Astrocyte (in vitro differentiated cells and primary cell): Measurements from ENCODE around the gene DIP2C. TPM values are rescaled to one million over a fixed set of nuclear protein-coding genes. Genes with fewer than 3 reads are reported as not detected.

ENCODE experiments used
- DNase-seq: peaks from one replicate; pipeline ENCODE4 v3.0.0-alpha.2; 2010; ENCODE audit warnings: low read depth
- FAIRE-seq: peaks from 2 replicates; lab custom pipeline; 2011; peaks lifted over from hg19 to GRCh38; lab: Jason Lieb, UNC
- H2AFZ ChIP-seq: 2 replicates; pipeline ENCODE4 v1.6.0; 2012; ENCODE audit warnings: low read depth, low read length, inconsistent platforms
- H3K27ac ChIP-seq: 2 replicates; pipeline ENCODE4 v1.5.1; 2011; ENCODE audit warnings: low read depth, low read length, inconsistent platforms
- H3K27me3 ChIP-seq: 2 replicates; pipeline ENCODE4 v1.6.0; 2011; ENCODE audit warnings: low read length, inconsistent platforms; ENCODE audit not compliant: insufficient read depth
- H3K36me3 ChIP-seq: 2 replicates; pipeline ENCODE4 v1.5.1; 2011; ENCODE audit warnings: low read length, inconsistent platforms; ENCODE audit not compliant: insufficient read depth
- H3K4me1 ChIP-seq: 2 replicates; pipeline ENCODE4 v1.5.1; 2011; ENCODE audit warnings: low read length, inconsistent platforms; ENCODE audit not compliant: insufficient read depth
- H3K4me2 ChIP-seq: 2 replicates; pipeline ENCODE4 v1.6.0; 2012; ENCODE audit warnings: low read length, inconsistent platforms
- H3K4me3 ChIP-seq: 2 replicates; pipeline ENCODE4 v1.5.1; 2011; ENCODE audit warnings: low read depth, mild to moderate bottlenecking, low read length, inconsistent platforms; ENCODE audit not compliant: insufficient read depth
- H3K79me2 ChIP-seq: 2 replicates; pipeline ENCODE4 v1.6.0; 2012; ENCODE audit warnings: mild to moderate bottlenecking, low read length, inconsistent platforms; ENCODE audit not compliant: insufficient read depth
- H3K9ac ChIP-seq: 2 replicates; pipeline ENCODE4 v1.6.0; 2012; ENCODE audit warnings: mild to moderate bottlenecking, low read length, inconsistent platforms
- H3K9me3 ChIP-seq: 2 replicates; pipeline ENCODE4 v1.5.1; 2012; ENCODE audit warnings: low read depth, mild to moderate bottlenecking, low read length, inconsistent platforms; ENCODE audit not compliant: insufficient read depth
- H4K20me1 ChIP-seq: 2 replicates; pipeline ENCODE4 v1.6.0; 2012; ENCODE audit warnings: low read length, inconsistent platforms; ENCODE audit not compliant: insufficient read depth
- H3K27ac Mint-ChIP-seq: one replicate; pipeline ENCODE4 v1.8.0; 2021; ENCODE audit warnings: mild to moderate bottlenecking, mixed read lengths; ENCODE audit not compliant: unreplicated experiment
- H3K27me3 Mint-ChIP-seq: one replicate; pipeline ENCODE4 v1.8.0; 2021; ENCODE audit warnings: low read depth, mixed read lengths; ENCODE audit not compliant: unreplicated experiment
- H3K36me3 Mint-ChIP-seq: one replicate; pipeline ENCODE4 v1.8.0; 2021; ENCODE audit warnings: low read depth, mixed read lengths; ENCODE audit not compliant: unreplicated experiment
- H3K4me1 Mint-ChIP-seq: one replicate; pipeline ENCODE4 v1.8.0; 2021; ENCODE audit warnings: low read depth, mixed read lengths; ENCODE audit not compliant: unreplicated experiment
- H3K4me3 Mint-ChIP-seq: one replicate; pipeline ENCODE4 v1.8.0; 2021; ENCODE audit warnings: mild to moderate bottlenecking, moderate library complexity, mixed read lengths; ENCODE audit not compliant: unreplicated experiment
- H3K9me3 Mint-ChIP-seq: one replicate; pipeline ENCODE4 v1.8.0; 2021; ENCODE audit warnings: mild to moderate bottlenecking, mixed read lengths; ENCODE audit not compliant: unreplicated experiment
- EZH2 ChIP-seq: IDR thresholded peaks from 2 replicates; pipeline ENCODE4 v1.6.1; 2012; ENCODE audit warnings: mild to moderate bottlenecking, low read length, inconsistent platforms; ENCODE audit not compliant: insufficient read depth
- total RNA-seq: library from RNA; stranded (reverse); gene quantifications from 2 replicates; pipeline ENCODE4 v1.2.1, GENCODE V29; 2021
- TF ChIP-seq, protein P1 (sequence below): IDR thresholded peaks from 2 replicates; pipeline ENCODE4 v1.5.1; 2011; ENCODE audit warnings: low read depth, mild to moderate bottlenecking, inconsistent platforms, low read length, moderate library complexity; ENCODE audit not compliant: insufficient read depth

The DIP2C gene
- total RNA-seq, 1 donor from 2014 or later: 27.3 TPM

DNA sequence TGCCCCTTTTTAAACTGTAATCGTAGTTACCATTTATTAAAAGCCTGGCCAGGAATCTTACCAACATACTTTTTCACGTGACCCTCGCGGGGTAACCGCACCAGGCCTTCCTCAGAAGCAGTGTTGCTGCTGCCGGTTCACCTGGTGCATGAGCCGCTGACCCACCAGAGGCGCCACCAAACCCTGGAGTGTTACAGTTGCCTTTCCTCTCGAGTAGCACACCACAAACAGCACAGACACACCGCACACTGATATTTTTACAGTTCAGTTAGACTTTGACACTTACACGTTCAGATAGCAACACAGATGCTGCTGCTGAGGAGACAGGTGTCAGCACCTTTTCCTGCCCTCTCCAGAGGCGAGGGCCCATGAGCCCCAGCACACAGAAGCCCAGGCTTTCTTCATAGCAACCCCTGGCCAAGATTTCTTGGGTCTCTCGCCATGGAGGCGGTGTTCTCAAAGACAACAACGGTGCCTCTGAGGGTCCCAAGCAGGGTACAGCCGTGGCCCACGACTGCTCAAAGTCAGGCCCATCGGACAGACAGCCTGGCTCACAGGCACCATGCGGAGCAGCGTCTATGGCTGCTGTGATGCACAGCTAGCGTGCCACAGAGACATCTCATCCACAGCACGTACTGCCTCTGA is 123.1 kb downstream of the DIP2C start:
- H3K27me3 ChIP-seq: no peaks in the 10 kb centered on the region
- H3K27ac ChIP-seq: no peak overlapping the region
- H3K36me3 ChIP-seq: no peaks in the 10 kb centered on the region
- no peak for TF ChIP-seq EZH2
- TF ChIP-seq, protein P1, sequence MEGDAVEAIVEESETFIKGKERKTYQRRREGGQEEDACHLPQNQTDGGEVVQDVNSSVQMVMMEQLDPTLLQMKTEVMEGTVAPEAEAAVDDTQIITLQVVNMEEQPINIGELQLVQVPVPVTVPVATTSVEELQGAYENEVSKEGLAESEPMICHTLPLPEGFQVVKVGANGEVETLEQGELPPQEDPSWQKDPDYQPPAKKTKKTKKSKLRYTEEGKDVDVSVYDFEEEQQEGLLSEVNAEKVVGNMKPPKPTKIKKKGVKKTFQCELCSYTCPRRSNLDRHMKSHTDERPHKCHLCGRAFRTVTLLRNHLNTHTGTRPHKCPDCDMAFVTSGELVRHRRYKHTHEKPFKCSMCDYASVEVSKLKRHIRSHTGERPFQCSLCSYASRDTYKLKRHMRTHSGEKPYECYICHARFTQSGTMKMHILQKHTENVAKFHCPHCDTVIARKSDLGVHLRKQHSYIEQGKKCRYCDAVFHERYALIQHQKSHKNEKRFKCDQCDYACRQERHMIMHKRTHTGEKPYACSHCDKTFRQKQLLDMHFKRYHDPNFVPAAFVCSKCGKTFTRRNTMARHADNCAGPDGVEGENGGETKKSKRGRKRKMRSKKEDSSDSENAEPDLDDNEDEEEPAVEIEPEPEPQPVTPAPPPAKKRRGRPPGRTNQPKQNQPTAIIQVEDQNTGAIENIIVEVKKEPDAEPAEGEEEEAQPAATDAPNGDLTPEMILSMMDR: no peak
- no peak overlapping the region for H3K4me3 Mint-ChIP-seq
- H2AFZ ChIP-seq: no peak overlapping the region
- no peak overlapping the region for H3K9ac ChIP-seq
- H3K4me1 Mint-ChIP-seq: peaks cover 37% of the 10 kb centered on the region
- no peaks in the 10 kb centered on the region for H3K27me3 Mint-ChIP-seq
- no peaks in the 10 kb centered on the region for H3K4me1 ChIP-seq
- no peak for FAIRE-seq
- peaks cover 97% of the 10 kb centered on the region for H3K79me2 ChIP-seq
- H4K20me1 ChIP-seq: peaks cover 94% of the 10 kb centered on the region
- no peak overlapping the region for H3K4me3 ChIP-seq
- DNase-seq: no peak
- H3K9me3 Mint-ChIP-seq: peaks cover 14% of the 10 kb centered on the region
- H3K27ac Mint-ChIP-seq: no peak overlapping the region
- H3K4me2 ChIP-seq: no peak overlapping the region
- peaks cover 6% of the 10 kb centered on the region for H3K9me3 ChIP-seq
- H3K36me3 Mint-ChIP-seq: peaks cover 19% of the 10 kb centered on the region

GRCh38 chr10:565676-566075 is 123.8 kb downstream of the DIP2C start:
- Mint-ChIP-seq H3K4me1 (peaks cover 37% of the 10 kb centered on the region), H3K9me3 (peaks cover 14% of the 10 kb centered on the region), H3K27me3 (no peaks in the 10 kb centered on the region), H3K4me3 (no peak overlapping the region), H3K36me3 (peaks cover 20% of the 10 kb centered on the region), H3K27ac (no peak overlapping the region)
- no peak overlapping the region for H3K27ac ChIP-seq
- no peak overlapping the region for H3K4me2 ChIP-seq
- no peak for TF ChIP-seq EZH2
- TF ChIP-seq, protein P1: no peak
- DNase-seq (no peak), FAIRE-seq (no peak)
- H3K27me3 ChIP-seq: no peaks in the 10 kb centered on the region
- H3K9me3 ChIP-seq: peaks cover 6% of the 10 kb centered on the region
- no peaks in the 10 kb centered on the region for H3K36me3 ChIP-seq
- no peak overlapping the region for H2AFZ ChIP-seq
- H3K79me2 ChIP-seq: peaks cover 97% of the 10 kb centered on the region
- H3K4me1 ChIP-seq: no peaks in the 10 kb centered on the region
- no peak overlapping the region for H3K4me3 ChIP-seq
- no peak overlapping the region for H3K9ac ChIP-seq
- peaks cover 94% of the 10 kb centered on the region for H4K20me1 ChIP-seq

DNA sequence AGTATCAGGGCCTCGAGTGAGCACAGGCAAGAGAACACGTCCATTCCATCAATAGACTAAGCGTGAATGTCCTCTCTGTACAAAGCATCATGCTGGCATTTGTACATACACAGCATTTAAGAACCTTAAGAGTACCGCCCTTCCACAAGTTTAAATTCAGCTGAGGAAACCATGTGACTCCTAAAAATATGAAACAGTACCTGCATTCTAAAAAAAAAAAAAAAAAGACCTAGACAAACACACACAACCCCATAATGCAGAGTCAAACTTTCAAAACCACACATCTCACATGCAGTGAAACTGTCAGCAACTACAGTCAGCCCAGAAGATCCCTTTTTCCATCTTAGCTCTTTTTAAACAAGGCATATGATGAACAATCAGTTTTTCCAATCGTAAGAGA is 124.3 kb downstream of the DIP2C start:
- Histone ChIP-seq H3K4me2 (no peak overlapping the region), H4K20me1 (peaks cover 94% of the 10 kb centered on the region), H3K9ac (no peak overlapping the region), H3K27ac (no peak overlapping the region), H3K4me3 (no peak overlapping the region), H3K36me3 (no peaks in the 10 kb centered on the region), H3K4me1 (peaks cover 2% of the 10 kb centered on the region), H3K79me2 (peaks cover 97% of the 10 kb centered on the region), H2AFZ (no peak overlapping the region), H3K9me3 (peaks cover 6% of the 10 kb centered on the region), H3K27me3 (no peaks in the 10 kb centered on the region)
- Mint-ChIP-seq H3K36me3 (peaks cover 22% of the 10 kb centered on the region), H3K27me3 (no peaks in the 10 kb centered on the region), H3K9me3 (peaks cover 12% of the 10 kb centered on the region), H3K4me3 (no peak overlapping the region), H3K4me1 (peaks cover 34% of the 10 kb centered on the region), H3K27ac (no peak overlapping the region)
- TF ChIP-seq, protein P1: no peak
- TF ChIP-seq EZH2: no peak
- no peak for FAIRE-seq
- DNase-seq: no peak
